GM19468 (cell line): Measurements from ENCODE around the gene LSAMP.

Experiments
- ATAC-seq: cut with Tn5 transposase; IDR thresholded peaks from one replicate; pipeline ENCODE4 v1.9.1; 2021; ENCODE audit warnings: mild to moderate bottlenecking, moderate library complexity, moderate number of reproducible peaks; ENCODE audit not compliant: unreplicated experiment; ENCODE audit errors: extremely low read depth

LSAMP gene

DNA sequence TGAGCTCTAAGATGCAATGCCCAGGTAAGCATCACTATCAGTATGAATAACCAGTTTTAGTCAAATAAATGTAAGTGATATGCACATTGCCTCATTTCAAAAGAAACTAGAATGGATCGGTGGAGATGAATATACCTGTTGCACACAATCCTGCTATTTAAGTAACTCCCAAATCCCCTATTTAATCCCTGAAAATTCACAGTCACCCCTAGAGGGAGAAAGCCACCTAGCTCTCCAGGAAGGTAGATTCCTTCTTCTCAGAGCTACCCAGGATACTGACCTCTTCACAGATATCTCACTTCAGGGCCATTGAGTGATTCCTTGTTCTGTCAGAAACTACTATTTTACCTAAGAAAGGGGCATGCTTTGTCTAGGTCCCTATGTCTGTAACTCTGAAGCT, 11.7 kb downstream of the LSAMP start:
- no peak for ATAC-seq

DNA sequence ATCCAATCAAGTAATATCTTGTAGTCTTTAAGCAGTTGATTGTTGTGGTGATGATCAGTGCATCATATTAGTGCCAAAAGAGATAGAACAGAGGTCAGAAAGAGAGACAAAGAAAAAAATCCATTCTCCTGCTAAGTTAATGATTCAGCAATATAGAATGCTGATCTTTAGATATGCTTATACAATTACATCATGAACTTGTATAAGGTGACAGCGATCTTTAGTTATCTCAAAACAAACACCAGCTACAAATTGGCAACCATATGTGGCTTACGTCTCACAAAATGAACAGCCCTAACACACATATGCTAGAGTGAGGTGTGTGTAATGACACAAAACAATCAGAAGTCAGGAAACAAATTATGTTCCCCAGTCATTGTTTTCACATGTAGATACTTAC, 12.5 kb downstream of the LSAMP start:
- ATAC-seq: no peak

DNA sequence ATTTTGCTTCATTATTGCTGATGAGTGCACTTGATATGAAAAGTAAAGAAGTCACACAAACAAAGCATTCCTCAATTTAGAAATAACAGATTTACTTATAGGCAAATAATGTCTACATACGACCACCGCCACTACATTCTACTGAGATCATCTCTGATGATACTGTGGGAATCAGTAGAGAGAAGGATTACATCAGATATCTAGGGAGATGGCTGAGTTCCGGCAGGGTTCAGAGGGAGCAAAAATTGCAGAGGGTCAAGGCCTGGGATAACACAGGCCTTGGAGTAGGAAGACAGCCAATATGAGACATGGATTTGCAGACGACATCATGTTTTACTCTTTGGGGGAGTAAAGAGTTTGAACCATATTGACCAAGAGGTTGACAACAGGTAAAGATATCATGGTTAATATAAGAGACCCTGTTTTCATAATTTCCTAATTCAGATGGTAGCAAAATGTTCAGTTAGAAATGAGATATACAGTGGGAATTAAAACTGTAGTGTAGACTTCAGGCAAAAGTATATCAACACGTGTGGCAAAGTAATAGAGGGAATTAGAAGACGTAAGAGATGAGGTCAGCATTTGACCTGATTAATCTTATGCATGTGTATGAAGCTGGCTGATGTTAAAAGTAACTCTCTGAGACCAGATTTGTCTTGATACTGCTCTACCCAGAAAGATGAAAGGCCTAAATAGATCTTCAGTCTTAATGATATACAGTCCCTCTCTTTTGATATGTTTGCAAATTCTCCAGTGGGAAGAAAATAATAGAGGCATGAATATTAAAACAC, 15.6 kb downstream of the LSAMP start:
- ATAC-seq: no peak

DNA sequence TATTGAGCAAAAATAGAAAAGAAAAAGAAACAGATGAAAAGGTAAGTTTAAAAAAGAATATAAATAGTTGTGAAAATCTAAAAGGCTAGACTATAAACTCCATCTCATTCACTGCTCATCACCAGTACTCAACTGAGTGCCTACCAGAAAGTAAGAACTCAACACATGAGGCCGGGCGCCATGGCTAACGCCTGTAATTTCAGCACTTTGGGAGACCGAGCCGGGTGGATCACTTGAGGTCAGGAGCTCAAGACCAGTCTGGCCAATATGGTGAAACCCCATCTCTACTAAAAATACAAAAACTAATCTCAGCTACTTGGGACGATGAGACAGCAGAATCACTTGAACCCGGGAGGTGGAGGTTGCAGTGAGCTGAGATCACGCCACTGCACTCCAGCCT, 19.3 kb downstream of the LSAMP start:
- no peak for ATAC-seq

DNA sequence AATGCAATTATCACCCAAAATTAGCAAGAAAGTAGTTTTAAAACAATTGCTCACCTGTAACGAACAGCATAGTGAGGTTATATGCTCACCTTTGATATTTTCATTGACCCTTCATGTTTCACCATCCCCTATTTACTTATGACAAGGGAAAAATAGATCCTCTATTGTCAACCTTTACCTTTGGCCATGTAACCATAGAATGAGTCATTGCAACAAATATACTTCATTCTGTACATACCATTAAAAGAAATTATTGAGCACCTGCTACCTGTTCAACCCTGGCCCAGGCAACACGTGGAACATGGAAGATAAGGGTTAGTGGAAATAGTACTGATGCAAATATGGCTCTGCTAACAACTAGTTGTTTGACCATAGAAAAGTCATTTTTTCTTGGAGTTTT, 20.2 kb downstream of the LSAMP start:
- ATAC-seq: no peak

DNA sequence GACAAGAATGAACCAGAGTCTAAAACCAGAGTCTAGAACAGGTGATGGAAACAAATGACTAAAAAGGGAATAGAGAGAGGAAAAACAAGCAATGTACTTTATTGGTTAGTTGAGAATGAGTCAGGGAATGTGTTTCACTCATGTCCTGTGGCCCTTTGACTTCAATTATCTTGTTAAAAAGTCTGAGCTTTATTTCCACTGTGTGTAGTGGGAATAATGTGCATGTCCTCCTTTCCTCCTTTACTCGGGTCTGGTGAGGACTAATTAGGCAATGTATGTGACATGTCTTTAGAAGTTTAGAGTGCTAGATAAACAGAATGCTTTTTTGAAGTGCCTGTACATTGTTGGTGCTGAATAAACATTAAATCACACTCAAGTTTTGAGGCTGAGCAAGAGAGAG, 21.3 kb downstream of the LSAMP start:
- no peak for ATAC-seq

DNA sequence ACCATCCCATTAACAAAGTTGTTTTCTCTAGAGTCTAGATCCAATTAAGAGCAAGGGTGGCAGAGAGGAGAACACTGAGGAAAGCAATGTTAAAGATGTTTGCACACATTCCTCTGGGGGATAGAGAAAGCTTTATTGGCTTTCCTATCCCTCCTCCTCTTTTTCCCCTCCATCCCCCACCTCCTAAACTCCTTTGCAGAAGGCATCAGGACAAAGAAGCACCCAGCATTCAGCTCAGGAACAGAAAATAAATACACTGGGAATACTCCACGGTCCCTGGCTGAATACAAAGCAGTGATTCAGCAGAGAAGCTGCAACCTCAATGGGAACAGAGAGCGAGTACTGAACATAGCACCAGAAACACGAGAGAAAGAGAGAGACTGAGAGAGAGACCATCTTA, 21.9 kb downstream of the LSAMP start:
- no peak for ATAC-seq

DNA sequence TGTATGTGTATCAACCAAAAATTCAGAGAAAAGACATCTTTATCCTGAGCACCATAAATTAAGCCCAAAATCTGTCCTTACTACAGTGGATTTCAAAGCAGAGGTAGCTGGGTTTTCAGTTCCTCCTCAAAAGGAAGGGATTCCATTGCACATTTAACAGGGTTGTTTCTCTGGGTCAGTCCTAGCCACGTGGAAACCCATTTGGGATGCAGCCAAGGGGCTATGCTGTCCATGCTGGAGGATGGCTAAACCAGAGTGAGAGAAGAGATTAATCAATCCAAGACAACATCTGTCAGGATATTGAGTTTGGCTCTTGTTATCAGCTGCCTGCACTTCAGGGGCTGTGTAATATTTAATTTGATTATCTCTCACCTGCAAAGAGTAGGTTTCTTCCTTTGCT, 28.1 kb downstream of the LSAMP start:
- ATAC-seq: no peak

DNA sequence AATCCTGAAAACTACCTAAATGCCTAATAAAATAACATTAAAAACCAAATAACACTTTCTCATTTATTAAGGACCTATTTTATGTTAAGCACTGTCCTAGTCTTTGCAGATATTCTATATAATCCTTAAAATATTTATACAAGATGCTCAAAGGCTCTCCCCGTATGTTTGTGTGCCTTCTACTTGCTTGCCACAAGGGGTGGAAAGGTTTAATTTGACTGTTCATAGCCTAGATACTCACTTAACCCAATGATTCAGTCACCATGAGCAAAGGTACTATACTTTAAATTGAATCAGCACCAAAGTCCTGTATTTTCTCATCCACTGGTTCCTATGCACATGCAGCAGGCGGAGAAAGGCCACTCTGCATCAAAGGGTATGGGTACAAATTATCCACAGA, 32.0 kb downstream of the LSAMP start:
- ATAC-seq: no peak

DNA sequence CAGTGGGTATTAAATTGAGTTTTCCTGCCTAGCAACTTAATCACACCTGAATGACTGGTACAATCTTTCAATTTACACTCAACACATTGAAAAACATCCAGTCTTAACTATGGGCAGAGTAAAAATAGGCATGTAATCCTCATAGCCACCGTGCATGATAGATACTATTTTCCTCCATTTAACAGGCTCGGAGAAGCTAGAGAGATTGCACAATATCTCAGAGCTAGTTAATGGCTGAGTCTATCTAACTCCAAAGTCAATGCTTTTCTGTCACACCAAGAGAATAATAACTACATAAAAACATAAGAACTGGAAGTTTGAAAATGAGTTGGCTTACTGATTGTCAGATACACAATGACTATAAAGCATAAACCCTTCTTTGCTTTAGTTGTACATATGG, 36.8 kb downstream of the LSAMP start:
- no peak for ATAC-seq

DNA sequence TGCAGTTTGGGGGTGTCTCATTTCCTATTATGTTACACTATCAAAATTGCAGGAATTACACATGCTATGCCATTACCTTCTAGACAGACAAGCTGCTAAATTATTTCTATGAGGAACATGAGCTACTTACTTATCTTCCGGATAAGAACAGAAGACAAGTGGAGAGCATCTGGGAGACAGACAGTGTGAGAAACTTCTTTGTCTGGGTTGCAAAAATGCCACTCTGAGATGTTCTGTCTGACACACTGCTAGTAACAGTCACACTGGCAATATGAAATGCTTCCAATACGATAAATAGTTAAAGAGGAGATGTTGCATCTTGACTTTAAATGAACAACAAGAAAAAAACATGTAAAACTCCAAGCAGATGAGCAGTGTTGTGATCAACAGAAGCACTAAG, 40.1 kb downstream of the LSAMP start:
- no peak for ATAC-seq

DNA sequence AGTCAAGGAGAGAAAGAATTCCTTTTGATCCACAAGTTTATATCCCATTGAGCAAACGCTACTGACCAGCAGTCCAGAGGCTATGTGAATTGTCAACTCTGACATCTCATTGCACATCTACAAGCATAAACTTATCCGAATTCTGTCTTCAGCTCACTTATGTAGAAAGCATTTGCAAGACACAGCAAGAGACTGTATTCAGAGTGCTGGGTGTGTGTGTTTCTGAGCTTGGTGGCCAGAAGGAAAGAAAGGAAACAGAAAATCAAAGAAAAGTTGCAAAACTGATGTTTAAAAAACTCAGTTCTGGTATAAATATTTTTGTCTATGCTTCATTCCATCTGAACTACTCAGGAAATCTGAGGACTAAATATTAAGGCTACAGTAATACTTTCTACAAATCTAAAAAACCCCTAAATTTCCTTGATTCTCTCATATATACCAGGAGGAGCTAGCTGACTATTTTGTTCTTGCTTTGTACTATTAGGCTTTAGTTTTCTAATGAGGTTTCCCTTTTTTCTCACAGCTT, 45.5 kb downstream of the LSAMP start:
- no peak for ATAC-seq

DNA sequence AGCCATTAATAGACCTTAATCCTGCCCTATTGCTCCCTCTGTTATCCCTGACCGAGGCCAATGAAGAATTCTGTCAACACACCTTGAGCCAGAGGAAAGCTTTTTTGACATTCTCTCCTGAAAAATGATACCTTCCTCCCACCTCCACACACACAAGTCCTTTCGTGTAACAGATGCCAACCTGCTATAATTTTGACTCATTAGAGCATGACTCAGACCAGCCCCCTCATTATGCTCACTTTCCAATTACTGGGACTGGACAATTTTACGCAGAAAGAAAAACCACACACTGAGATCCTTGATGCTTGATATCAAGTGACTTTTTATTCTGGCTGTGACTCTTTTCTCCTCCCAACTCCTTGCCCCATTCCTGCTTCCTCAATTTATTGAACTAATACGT, 50.9 kb downstream of the LSAMP start:
- no peak for ATAC-seq

DNA sequence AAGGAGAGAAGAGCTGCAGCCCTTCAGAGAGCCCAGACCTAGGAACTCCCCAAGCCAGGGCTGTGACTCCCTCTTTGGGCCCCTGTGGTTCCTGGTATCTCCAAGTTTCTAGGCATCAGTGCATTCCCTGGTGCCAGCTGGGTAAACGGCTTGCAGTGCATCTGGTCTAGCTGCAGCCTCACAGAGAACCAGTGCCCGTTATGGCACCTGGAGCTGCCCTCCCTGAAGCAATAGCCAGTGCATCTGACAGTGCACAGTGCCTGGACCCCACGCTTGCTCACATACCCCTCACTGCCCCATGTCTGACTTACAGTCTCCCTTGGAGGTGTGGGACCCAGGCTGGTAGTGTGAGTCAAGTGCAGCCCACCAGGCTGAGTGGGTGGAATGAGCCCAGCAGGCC, 52.1 kb downstream of the LSAMP start:
- ATAC-seq: no peak

DNA sequence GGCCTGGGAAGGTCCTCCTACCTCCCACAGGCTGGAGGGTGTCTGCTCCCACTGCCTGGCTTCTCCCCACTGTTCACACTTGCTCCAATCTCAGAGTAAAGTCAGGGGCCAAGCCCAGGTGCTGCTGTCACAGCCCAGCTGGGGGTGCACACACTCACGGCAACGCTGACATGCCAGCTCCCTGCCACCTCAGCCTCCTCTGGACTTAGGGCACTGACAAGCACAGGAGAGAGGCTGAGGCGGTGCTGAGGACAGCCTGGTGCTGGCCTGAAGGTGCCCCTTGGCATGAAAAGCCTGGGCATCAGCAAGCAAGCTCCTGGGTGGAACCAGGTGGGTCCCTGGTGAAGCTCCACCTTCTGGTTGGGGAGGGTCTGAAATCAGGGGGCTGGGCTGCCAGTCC, 53.0 kb downstream of the LSAMP start:
- no peak for ATAC-seq

DNA sequence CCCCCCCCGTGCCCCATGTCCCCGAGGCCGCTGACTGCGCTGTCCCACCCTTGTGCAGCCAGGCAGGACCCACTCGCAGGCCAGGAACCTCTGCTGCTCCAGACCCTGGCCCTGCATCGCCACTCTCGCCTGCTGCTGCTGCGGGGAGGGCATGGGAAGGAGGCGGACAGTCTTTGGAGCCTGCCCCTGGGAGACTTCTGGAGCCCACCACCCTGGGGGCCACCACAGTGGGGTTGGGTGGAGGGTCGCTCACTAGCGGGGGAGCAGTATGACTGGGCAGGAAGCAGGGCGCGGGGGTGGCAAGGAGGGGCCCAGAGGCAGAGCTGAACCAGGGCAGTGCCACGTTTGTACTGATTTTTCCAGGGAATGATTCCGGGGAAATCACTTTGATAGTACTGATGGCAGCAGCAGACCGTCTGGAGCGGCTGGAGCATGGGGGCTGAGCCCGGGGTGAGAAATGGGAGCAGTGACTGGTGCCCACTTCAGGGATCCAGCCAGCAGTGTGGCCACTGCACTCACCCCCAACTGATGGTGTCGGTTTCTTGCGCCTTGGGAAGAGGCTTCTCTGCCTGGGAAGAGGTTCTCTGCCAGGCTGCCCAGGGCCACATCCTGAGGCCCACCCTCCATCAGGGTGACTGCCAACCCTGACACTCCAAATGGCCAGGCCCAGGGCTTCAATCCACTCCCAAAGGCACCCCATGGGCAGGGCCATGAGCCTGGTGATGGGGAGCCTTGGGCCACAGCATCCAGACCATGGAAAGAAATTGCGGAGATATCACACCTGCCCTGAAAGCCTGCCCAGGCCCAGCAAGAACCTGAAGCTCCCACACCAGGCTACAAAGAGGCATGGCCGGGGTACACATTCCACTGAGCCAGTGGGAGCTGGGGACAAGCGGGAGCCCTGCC, 53.7 kb downstream of the LSAMP start:
- no peak for ATAC-seq

DNA sequence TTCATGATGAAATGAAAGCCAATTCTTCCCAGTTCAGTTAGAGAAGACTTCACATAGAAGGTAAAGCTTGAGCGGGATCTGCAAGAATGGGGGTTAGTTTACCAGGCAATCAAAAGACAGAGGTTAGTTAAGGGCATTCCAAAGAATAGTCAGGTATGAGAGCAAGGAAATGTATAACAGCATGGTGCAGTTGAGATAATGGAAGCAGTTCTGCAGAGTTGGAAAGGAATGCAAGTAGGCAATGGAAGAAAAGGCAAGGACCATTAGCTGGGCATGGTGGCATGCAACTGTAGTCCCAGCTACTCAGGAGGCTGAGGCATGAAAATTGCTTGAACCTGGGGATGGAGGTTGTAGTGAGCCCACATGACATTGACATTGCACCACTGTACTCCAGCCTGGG, 55.0 kb downstream of the LSAMP start:
- no peak for ATAC-seq

DNA sequence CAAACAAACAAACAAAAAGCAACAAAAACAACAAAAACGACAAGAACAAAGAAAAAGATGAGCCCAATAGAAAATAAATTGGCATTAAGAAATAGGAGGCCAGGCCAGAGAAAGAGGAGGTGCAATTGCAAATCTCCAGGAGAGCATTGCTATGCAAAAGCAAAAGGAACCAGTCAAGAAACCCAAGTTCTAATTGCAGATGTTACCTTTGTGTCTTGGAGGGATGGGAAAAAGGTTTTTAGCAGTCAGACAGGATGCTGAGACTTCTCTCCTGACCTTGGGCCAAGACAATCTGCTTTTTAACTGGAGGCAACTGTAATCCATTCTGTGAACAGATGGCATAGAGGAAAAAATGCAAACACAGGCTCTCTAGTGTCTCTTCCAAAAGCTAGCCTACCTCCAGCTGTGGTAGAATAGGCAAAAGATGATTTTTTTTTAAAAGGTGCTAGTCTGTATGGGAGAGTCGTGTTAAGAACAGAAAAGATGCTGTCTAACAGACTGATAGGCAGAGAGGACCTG, 56.4 kb downstream of the LSAMP start:
- no peak for ATAC-seq

DNA sequence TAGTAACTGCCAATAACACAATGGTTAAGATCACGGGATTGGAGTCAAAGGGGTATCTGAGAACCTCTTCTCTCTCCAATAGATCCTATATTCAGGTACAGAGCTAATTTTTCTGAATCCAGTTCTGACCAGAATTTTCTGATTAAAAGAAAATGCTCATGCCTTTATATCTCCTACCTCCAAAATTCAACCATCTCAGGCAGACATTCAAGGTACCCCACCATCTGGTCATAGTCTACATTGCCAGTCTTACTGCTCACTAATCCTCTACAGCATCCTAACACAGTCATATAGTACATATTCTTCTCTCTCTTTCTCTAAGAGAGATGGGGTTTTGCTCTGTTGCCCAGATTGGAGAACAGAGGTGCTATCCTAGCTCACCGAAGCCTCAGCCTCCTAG, 59.1 kb downstream of the LSAMP start:
- no peak for ATAC-seq

DNA sequence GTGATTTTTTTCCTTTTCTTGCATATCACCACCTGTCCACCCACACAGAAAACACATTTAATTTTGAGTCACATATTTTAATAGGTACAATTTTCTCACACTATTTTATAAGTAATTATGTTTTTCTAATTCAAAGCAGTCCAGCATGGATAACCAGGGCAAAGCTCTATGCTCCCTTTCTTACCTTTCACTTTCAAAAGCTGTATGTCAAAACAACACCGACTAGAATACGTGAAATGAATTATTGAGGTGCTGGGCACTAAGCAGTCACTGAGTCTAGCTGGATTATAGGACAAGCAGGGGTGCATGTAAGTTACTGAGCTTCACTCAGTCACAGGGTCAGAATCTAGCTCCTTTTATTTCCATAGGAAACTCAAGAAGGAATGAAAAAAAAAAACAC, 60.6 kb downstream of the LSAMP start:
- ATAC-seq: no peak

DNA sequence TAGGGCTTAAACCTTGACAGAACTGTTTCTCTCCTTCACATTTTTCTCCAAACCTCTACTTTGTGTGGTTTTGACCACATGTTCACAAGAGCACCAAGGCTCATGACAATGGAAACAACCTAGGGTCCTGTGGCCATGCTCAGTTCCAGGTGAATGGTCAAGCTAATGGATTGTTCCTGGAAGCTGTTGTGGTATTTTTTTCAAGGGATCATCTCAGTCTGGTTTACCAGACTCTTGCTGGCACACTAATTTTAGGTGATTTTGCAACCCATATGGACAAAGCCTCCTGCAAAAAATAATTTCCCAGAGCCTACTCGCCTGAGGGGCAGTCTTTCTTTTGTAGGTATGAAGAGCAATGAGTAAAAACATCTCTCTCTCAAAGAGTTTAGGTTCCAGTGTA, 67.2 kb downstream of the LSAMP start:
- no peak for ATAC-seq
